ENCODE measurements around the gene GPR143.

Gene GPR143

DNA sequence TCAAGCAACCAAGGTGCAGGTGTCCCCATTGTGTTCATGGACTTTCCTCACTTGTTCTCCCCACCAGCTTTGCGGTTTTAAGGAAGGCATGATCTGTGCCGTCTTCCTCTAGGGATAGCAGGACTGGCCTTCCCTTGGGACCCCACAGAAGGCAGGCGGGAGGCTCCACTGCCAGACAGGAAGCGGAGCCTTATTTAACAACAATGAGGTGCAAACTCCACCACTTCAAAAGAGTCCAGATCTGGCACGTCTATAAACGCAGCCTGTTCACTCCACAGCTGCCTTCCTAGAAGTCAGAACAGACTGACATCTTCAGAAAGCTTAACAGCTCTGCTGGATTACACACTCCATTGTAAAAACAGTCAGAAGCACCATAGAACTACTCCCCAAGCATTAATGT, 1.7 kb upstream of the GPR143 start:
- DNase-seq = no peak

DNA sequence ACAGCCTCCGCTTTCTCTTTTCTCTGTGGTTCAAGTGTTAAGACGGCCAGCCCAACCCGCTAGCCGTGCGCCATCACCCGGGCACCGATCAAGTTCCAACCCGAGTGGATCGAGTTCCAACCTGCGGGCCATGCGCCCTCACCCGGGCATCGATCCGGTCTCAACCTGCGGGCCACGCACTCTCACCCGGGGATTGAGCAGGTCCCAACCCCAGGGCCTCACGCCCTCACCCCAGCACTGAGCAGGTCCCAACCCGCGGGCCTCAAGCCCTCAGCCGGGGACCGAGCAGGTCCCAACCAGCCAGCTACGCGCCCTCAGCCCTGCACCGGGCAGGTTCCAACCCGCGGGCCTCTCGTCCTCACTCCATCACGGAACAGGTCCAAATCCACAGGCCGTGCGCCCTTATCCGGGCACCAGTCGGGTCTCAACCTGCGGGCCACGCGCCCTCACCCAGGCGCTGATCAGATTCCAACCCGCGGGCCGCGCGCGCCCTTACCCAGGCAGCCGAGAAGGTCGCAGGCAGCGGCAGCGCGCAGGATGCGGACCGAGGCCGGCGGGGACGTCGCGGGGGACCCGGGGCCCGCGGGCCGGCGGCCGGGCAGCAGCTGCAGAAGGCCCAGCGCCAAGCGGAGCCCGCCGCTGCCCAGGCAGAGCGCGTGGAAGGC, 443 bp downstream of the GPR143 start:
- no peak for DNase-seq

DNA sequence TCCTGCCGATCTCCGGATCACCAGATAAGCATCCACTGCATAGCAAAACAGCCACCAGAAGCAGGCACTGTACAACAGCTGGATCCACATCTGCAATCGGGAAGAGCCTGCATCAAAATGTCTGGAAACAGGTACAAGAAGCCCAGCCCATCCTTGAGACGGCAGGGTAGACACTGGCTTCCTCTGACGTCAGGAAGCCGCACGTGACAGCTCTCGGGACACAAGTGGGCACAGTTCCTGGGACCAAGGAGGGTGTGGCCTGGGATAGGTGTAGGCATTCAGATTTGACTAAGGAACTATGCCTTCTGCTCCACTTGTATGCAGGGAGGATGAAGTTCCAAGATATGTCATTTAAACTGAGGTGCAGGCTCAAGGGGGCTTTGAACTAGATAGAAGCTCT, 6.3 kb downstream of the GPR143 start:
- no peak for DNase-seq

DNA sequence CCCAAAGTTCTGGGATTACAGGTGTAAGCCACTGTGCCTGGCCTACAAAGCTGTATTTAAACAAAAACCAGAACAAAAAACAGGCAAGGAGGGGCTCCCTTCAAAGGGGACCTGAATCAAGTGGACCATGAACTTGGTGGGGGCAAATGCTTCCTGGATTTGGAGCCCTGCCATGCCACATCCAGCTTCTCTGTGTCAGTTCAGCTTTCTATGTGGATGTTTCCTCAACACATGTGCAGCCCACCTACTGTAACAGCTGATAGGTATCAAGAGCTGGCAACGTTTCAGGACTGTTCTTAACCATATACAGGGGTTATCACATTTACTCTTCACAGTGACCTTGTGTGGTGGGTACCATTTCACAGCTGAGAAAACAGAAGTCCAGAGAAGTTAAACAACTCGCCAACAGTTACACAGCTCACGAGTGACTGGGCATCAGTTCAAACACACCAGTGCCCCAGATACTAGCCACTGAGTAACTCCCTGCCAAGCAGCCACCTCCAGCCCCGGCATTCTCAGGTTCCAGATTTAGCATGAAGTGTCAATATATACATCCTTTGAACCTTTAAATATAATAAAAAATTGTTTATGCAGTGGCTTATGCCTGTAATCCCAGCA, 7.5 kb downstream of the GPR143 start:
- no peak for DNase-seq

DNA sequence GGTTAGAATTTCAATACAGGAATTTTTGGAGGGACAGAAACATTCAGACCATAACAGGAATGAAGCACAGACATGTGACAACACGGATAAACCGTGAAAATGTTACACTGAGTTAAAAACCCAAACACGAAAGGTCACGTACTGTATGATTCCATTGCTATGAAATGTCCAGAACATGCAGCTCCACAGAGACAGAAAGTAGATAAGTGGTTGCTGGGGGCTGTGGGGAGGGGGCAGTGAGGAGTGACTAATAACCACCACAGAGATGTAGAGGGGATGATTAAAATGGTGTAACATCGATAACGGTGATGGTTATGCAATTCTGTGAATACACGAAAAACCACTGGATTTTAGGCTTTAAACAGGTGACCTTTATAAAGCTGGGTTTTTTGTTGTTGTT, 8.3 kb downstream of the GPR143 start:
- no peak for DNase-seq

DNA sequence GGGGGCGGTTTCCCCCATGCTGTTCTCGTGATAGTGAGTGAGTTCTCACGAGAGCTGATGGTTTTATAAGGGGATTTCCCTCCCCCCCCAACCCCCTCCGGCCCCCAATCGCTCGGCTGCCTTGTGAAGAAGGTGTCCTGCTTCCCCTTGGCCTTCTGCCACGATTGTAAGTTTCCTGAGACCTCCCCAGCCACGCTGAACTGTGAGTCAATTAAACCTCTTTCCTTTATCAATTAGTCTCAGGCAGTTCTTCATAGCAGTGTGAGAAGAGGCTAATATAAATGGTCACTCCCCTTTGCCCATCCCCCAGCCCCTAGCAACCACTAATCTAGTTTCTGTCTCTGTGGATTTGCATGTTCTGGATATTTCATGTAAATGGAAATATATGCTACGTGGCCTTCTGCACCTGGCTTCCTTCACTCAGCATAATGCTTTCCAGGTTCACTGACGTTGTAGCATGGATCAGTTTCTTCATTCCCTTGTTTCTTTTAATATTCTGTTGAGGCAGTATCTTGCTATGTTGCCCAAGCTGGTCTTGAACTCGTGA, 16.4 kb downstream of the GPR143 start:
- no peak for DNase-seq

DNA sequence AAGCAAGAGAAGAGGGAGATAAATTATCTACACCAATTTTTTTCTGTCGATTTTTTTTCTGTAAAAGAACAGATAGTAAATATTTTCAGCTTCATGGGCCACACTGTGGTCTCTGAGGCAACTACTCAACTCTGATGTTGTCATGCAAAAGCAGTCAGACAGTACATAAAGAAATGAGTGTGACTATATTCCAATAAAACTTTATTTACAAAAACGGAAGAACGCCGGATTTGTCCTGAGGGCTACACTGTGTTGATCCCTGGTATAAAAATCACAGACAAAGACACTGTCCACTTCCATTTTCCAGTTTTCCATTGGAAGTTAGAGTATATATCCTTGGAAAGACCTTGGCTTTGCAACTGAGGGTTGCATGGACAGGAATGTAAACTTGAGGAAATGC, 18.0 kb downstream of the GPR143 start:
- no peak for DNase-seq

DNA sequence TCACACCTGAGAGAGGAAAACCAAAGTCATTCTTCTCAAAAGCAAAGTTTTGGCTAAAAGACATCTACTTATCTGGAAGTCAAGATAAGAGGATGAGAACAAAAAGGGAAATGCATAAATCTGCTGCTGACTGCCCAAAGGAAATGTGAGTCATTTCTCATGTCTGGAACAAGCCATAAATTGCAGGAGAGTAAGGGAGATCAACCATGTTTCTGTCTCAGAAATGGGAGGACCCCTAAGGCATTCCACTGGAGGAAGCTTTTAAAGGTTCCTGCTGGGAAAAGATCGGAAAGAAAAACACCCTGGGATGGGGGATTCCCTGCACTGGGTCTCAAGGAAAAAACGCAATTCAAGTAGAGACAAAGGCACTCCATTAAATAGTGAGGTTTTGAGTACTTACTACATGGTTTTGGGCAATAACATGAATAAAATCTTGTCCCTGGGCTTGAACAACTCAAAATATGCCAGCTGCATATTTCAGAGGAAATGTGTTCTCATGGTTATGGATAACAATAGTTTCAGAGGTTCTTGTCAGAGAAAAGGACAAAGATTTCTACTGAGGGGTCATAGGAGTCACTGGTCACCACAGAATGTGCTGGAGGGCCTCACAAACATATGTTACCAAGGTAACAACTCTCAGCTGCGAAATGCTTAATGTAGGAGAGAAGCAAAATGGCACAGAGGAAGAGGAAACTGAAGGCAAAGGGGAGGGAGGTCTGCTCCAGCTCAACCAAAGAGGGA, 19.3 kb downstream of the GPR143 start:
- no peak for DNase-seq

DNA sequence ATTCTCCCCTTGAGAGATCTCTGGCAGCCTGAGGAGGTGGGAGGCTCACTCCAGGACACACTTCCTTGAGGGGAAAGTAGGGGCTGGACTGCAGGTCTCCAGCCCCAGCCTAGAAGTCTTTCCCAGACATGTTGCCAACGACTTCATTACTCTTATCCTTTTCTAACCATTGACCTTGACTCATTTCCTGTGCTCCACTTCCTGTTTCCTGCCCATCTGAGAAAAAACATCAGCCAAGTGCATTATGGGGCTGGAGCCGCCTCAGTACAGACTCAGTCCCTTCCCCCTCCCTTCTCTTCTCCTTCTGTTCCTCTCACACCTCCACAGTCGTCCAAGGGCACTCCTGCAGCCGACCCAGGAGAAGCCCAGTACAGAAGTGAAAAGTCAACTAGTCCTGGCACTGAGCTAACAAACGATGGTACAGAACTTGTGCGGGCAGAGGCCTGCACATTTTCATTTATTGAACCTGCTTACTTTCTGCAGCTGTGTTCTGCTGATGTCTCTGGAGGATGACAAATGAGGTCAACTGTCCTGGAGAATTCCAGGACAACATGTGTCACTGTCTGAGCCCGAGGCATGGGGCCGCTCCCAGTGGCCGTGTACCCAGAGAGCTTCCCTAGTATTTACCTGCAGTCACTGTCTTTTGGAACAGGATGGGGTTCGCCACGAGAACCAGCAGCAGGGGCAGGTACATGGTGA, 20.1 kb downstream of the GPR143 start:
- DNase-seq = no peak

DNA sequence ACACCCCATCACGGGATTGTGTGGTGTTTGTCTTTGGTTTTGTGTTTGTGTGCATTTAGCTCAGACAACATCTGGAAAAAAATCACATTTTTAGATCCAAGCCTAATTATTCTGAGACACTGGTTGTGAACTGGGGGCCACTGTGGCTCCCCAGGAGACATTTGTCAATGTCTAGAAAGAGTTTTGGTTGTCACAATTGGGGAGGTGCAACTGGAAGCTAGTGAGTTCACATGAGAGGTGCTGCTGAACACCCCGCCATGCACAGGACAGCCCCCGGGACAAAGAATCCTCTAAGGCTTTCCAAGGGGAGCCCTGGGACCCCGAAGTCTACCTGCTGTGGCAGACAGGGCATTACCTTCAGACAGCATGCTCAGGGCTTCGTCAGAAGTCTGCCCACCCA, 26.5 kb downstream of the GPR143 start:
- no peak for DNase-seq

DNA sequence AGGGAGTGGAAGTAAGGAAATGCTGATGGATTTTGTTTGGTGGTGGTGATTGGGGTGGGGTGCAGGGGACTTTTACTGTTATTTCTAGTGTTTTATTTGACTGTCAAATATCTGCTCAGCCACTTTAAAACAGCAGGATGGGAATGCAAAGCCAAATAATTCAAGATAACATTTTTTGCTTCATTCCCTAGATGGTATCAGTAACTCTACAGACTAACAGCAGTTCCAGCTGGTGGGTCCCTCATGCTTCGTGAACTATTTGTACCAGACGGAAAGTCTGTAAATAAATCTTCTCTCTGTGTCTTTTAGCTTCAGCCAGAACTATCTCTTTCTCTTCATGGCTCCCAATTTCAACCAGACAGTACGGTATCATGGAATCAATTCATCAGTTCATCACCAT, 27.5 kb downstream of the GPR143 start:
- no peak for DNase-seq

DNA sequence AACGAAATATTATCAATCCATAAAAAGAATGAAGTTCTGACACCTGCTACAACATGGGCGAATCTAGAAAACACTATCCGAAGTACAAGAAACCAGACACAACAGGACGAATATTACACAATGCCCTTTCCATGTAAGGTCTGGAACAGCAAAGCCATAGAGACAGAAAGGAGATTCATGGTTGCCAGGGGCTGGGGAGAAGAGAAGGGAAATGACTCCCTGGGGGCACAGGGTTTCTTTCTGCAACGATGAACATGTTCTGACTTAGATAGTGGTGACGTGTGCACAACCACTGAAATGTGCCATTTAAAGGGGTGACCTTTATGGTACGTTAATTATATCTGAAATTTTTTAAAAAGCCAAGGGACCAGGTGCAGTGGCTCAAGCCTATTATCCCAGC, 28.3 kb downstream of the GPR143 start:
- no peak for DNase-seq

DNA sequence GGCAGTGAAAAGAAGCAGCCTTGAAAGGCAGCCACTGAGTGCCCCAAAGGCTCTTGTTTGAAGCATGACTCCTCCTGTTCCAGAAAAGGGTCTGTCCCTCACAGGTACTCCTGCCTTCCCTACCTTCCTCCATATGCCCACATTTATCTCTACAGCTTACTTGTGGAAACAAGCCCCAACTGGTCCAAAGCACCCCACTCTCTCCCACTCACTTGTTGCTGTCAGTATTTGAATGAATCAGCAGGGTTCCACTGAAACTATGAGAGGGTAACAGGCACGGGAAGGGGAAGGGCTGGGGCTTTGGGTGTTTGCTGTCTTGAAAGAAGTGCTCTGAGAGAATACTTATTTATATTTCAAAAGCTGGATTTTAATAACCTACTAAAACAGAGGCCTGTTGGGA, 34.9 kb downstream of the GPR143 start:
- no peak for DNase-seq

DNA sequence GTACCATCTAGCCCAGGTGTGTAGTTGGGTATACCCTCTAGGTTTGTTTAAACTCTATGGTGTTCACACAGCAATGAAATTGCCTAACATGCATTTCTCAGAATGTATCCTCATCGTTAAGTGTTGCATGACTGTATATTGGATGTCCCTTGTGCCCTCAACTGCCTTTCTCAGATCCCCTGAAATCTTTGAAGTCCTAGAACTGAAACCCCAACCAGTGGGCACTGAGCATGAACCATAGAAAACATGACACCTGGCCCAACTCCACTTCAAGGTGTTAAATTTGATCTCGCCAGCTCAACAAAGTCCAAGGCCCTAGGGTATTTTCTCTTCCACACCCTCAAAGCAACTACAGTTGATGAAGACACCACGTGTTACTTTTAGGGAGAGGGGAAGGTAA, 35.6 kb downstream of the GPR143 start:
- DNase-seq = no peak

DNA sequence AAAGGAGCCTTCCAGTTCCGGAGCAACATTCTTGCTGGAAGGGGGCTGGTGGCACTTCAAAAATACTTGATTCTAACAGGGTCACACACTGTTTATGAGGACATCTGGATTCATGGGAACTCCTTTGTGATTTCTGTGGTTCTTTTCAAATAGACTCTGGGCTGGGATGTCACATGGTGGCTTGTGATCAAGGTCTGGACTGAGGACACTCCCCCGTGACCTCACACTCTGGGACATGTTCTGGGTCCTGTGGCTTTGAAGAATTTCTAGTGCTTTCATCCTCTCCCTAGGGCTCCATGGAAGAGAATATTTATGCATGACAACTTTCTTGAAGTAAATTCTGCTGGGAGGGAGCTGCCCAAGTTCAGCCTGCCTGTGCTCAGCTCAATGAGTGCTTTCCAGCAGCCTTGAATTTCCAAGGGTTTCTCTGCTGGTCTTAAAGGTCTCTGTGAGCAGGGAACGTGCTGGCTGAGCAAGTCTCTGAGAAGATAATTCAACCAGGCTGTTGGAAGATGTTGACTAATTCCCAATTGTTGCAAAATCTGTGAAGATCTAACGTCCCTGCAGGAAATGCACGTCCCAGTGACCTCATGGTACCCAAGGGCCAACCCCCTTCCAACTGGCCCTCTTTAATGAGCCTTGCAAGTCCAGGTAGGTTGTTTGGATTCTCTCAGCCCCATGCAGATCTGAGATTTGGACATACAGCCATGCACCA, 36.3 kb downstream of the GPR143 start:
- DNase-seq = no peak

DNA sequence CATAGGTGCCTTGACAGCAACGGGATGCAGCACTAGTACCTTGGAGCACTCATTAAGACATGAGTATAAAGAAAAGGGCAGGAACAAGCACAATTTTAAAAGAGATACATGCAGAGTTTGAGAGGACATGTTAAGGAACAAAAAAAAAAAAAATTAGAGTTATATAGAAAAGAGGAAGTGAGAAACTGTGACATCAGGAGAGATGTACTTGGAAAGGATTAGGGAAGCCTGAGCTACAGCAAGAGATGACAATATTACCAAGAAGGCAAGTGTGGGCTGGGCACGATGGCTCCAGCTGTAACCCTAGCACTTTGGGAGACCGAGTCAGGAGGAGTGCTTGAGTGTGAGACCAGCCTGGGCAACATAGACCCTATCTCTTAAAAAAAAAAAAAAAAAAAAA, 37.4 kb downstream of the GPR143 start:
- DNase-seq = no peak

DNA sequence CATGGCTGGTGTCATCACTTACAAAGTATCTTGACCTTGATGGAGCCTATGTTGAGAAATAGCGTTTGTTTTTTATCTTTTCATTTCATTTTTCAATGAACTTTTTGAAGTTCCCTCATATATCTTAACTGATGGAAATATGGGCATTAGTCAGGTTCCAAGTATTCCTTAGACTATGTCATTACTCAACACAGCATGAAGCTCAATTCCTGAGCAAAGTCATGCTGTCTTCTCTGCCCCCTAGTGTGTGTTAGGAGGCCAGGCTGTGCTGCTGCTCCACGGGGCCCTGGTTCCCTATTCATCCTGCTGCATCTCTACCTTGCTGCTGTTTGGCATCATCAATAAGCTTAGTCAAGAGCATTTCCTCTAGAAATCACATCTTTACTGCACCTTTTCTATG, 40.9 kb downstream of the GPR143 start:
- no peak for DNase-seq

DNA sequence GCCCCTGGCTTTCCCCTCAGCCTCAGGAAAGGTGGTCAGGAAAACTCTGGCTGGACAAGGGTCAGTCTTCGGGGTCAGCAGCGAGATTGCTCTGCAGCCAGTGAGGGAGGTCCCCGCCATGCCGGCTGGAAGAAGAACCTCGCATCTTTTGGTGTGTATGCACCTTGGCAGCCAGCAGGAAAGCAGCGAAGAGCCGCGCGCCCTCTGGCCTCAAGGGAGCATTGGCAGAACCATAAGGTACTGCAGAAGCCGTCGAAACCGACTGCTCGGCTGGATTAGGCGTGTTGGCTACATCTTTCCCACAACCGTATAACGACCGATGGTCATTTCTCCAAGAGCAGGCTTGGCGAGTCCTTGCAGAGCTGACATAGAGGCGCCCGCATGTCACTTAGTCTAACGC, 48.3 kb downstream of the GPR143 start:
- DNase-seq = no peak

DNA sequence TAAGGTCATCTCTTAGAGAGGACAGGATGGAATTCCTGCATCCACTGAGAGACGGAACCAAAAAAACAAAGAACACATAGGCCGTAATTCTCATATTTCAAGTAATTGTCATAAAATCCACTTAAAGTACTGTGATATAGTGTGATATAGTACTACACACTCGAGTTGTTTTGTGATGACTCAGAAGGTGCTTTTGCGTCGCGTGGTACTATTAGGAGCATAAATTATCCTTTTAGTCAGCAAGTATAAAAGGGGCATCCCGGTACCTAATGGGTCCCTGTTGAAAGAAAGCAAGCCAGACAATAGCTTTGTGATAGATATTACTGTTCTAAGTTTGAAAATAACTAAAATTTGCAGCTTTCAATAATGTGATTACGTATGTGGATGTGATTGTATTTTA, 55.3 kb downstream of the GPR143 start:
- no peak for DNase-seq

DNA sequence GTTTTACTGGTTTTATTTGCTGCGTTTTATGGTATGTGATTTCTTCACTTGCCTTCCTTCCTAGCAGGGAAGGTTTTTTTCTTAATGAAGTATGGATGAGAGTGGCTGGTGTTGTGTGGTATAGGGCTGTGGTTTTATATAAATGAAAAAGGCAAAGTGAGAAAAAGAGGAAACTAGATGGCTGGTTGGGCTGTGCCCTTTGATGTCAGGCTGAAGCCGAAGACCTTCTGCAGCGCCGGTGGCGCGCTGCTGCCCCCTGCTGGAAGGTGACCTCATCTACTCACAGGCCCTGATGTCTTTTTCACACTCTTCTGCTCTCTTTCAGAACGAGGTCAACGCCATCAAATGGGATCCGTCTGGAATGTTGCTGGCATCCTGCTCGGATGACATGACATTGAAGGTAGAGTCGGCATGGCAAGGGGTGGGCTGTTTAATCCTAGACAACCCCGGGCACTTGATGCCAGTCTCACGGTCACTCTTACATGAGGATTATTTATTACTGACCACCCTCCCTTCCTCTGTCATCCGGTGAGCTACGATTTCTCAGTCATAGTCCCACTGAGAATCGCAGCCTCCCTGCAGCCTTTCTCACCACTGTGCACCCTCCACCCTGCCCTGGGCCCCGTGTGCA, 56.6 kb downstream of the GPR143 start:
- peak; percentile 88 for DNase-seq

DNA sequence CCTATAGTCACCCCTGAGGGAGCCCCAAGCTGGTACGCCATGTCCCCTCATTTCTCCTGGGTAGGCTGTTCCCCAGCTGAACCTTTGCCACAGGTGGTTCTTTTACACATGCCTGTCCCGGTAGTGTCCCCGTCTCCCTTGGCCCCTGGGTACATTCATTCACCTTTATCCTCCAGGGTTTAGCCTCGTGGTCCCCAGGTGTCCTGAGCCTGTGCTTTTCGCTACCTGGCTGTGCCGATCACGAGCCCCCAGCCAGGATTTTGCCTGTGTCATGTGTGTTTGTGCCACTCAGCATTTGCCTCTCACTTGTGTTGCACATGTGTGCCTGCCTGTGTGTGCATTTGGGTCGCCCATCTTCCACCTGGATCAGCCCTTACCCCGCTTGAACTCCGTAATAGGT, 57.6 kb downstream of the GPR143 start:
- DNase-seq = no peak

DNA sequence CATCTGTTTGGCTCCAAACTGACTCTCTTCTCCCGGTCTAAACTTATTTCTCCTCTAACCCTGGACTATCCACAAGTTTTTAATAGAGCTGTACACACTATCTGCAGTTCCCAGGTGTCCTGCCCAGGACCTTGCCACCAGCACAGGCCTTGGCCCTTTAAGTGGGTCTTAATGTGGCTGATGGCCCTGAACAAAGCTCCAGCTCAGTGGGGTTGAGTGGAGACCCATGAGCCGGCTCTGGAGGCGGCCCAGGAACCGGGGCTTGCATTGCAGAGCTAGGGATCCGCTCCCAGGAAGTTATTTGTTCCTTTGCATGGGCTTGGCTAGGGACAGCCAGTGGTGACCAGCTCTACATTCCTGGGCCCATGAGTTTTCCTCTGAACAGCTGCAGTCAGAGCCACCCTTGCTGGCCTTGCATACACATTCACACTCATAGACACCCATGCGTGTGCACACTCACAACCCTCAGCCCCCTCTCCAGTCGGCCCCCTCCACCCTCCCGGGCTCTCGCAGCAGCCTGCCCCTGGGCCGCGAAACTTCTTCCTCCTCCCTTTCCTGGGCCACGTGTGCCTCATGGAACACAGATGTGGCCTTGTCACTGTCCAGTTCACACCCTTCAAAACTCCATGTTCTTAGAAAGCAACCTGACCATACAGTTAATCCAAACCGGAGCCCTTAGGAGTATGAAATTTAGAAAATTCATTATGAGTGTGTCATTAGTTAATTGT, 58.2 kb downstream of the GPR143 start:
- no peak for DNase-seq

Data from CD4-positive, alpha-beta T cell treated with Interleukin-17A for 4 hours (primary cell).